MM.1S (cell line): Measurements from ENCODE around the gene ERCC5.

ENCODE experiments used
- DNase-seq: peaks from one replicate; pipeline ENCODE4 v3.0.0-alpha.2; 2015
- H2AFZ ChIP-seq: fragments of 300-600 bp; sonication (generic); 2 replicates; pipeline ENCODE4 v1.6.0; 2016; ENCODE audit warnings: antibody characterized with exemption, low read length
- H3F3A ChIP-seq: fragments of 300-600 bp; sonication (generic); 2 replicates; pipeline ENCODE4 v1.6.1; 2016; ENCODE audit warnings: mild to moderate bottlenecking, antibody characterized with exemption, low read length, moderate library complexity, mixed read lengths; ENCODE audit not compliant: insufficient read depth
- H3K27ac ChIP-seq: fragments of 300-600 bp; sonication (generic); 2 replicates; pipeline ENCODE4 v1.5.1; 2016; ENCODE audit warnings: mild to moderate bottlenecking, low read length
- H3K27me3 ChIP-seq: fragments of 300-600 bp; sonication (generic); replicated peaks from 2 replicates; pipeline ENCODE4 v1.6.0; 2016; ENCODE audit warnings: low read length; ENCODE audit not compliant: insufficient read depth
- H3K36me3 ChIP-seq: fragments of 300-600 bp; sonication (generic); replicated peaks from 2 replicates; pipeline ENCODE4 v1.6.1; 2016; ENCODE audit warnings: mild to moderate bottlenecking, low read length, mixed read lengths; ENCODE audit not compliant: insufficient read depth
- H3K4me1 ChIP-seq: fragments of 300-600 bp; sonication (generic); 2 replicates; pipeline ENCODE4 v1.6.1; 2016; ENCODE audit warnings: low read length, mixed read lengths
- H3K4me2 ChIP-seq: fragments of 300-600 bp; sonication (generic); 2 replicates; pipeline ENCODE4 v1.6.0; 2016; ENCODE audit warnings: low read depth, low read length
- H3K4me3 ChIP-seq: fragments of 300-600 bp; sonication (generic); 2 replicates; pipeline ENCODE4 v1.5.1; 2016; ENCODE audit warnings: low read length, mixed read lengths
- H3K79me2 ChIP-seq: fragments of 300-600 bp; sonication (generic); 2 replicates; pipeline ENCODE4 v1.6.1; 2016; ENCODE audit warnings: mixed run types, low read length, mixed read lengths
- H3K9ac ChIP-seq: fragments of 300-600 bp; sonication (generic); 2 replicates; pipeline ENCODE4 v1.6.1; 2016; ENCODE audit warnings: low read length, mixed read lengths
- H3K9me2 ChIP-seq: fragments of 300-600 bp; sonication (generic); replicated peaks from 2 replicates; pipeline ENCODE4 v1.6.1; 2016; ENCODE audit warnings: mild to moderate bottlenecking, low read length, mixed read lengths; ENCODE audit not compliant: insufficient read depth
- H3K9me3 ChIP-seq: fragments of 300-600 bp; sonication (generic); replicated peaks from 2 replicates; pipeline ENCODE4 v1.6.1; 2016; ENCODE audit warnings: mild to moderate bottlenecking, low read length, mixed read lengths; ENCODE audit not compliant: insufficient read depth
- H4K20me1 ChIP-seq: fragments of 300-600 bp; sonication (generic); 2 replicates; pipeline ENCODE4 v1.6.1; 2016; ENCODE audit warnings: mild to moderate bottlenecking, low read length, moderate library complexity, mixed read lengths; ENCODE audit not compliant: insufficient read depth
- CTCF ChIP-seq: fragments of 300-600 bp; sonication (generic); IDR thresholded peaks from 2 replicates; pipeline ENCODE4 v1.5.1; 2016; ENCODE audit warnings: antibody characterized with exemption, low read length, mixed read lengths
- EZH2 ChIP-seq: fragments of 300-600 bp; sonication (generic); optimal IDR thresholded peaks from 2 replicates; pipeline ENCODE3; 2017; ENCODE audit warnings: low read depth, mild to moderate bottlenecking, antibody characterized with exemption, low read length, mixed read lengths
- EZH2phosphoT487 ChIP-seq: fragments of 300-600 bp; sonication (generic); IDR thresholded peaks from 2 replicates; pipeline ENCODE4 v1.6.1; 2018; ENCODE audit warnings: antibody characterized with exemption, low read length

The ERCC5 gene

GRCh38 chr13:102800145-102801041 lies 45.4 kb upstream of the ERCC5 start:
- Histone ChIP-seq H3K9me2 (no peaks in the 10 kb centered on the region), H3F3A (peaks cover 13% of the 10 kb centered on the region), H3K9ac (peak overlapping the region; percentile 72), H3K36me3 (no peaks in the 10 kb centered on the region), H4K20me1 (no peaks in the 10 kb centered on the region), H3K4me2 (peak overlapping the region; percentile 92), H3K9me3 (no peaks in the 10 kb centered on the region), H3K27ac (peak overlapping the region; percentile 27; the same call in 1 of the 2 replicates), H2AFZ (peak overlapping the region; percentile 92), H3K79me2 (peaks cover 64% of the 10 kb centered on the region), H3K27me3 (no peaks in the 10 kb centered on the region), H3K4me1 (no peaks in the 10 kb centered on the region), H3K4me3 (peak overlapping the region; percentile 99)
- DNase-seq: peak; percentile 83
- TF ChIP-seq EZH2: no peak
- no peak for TF ChIP-seq EZH2phosphoT487
- TF ChIP-seq CTCF: peak; percentile 80

GRCh38 chr13:102805680-102806079 lies 40.2 kb upstream of the ERCC5 start:
- TF ChIP-seq CTCF (no peak), EZH2phosphoT487 (no peak), EZH2 (no peak)

GRCh38 chr13:102807699-102808098 lies 38.1 kb upstream of the ERCC5 start:
- Histone ChIP-seq H3K27me3 (no peaks in the 10 kb centered on the region), H3K4me3 (no peak overlapping the region), H3K9ac (no peak overlapping the region), H3K4me1 (peaks cover 8% of the 10 kb centered on the region), H3F3A (no peaks in the 10 kb centered on the region; the same call in 1 of the 2 replicates), H3K9me3 (no peaks in the 10 kb centered on the region), H3K9me2 (no peaks in the 10 kb centered on the region), H4K20me1 (no peaks in the 10 kb centered on the region), H2AFZ (no peak overlapping the region), H3K27ac (no peak overlapping the region), H3K4me2 (no peak overlapping the region), H3K79me2 (peaks cover 52% of the 10 kb centered on the region), H3K36me3 (0 out of 2 replicates have a peak, but pooled peaks cover 3% of the 10 kb centered on the region)
- DNase-seq: no peak
- no peak for TF ChIP-seq EZH2
- TF ChIP-seq CTCF: no peak
- TF ChIP-seq EZH2phosphoT487: no peak

More at GRCh38 chr13:102805680-102806079, 40.2 kb upstream of the ERCC5 start:
- Histone ChIP-seq H3K79me2 (peaks cover 51% of the 10 kb centered on the region), H3K4me2 (no peak overlapping the region), H3K9ac (no peak overlapping the region), H3K4me3 (no peak overlapping the region), H3F3A (no peaks in the 10 kb centered on the region), H3K27me3 (no peaks in the 10 kb centered on the region), H3K9me3 (no peaks in the 10 kb centered on the region), H3K27ac (no peak overlapping the region), H4K20me1 (no peaks in the 10 kb centered on the region), H3K36me3 (0 out of 2 replicates have a peak, but pooled peaks cover 3% of the 10 kb centered on the region), H3K9me2 (no peaks in the 10 kb centered on the region), H2AFZ (no peak overlapping the region), H3K4me1 (no peaks in the 10 kb centered on the region)
- no peak for DNase-seq
